SU-DHL-6 (cell line): ENCODE results near the gene HJV.

Experiments used
- EZH2phosphoT487 ChIP-seq: fragments of 200-600 bp; sonication (generic), shearing (Covaris generic); conservative IDR thresholded peaks from 2 replicates; pipeline ENCODE4 v1.6.1; 2018; ENCODE audit warnings: mild to moderate bottlenecking, antibody characterized with exemption, low read length, moderate library complexity, mixed read lengths
- TF ChIP-seq, protein P1 (sequence below): fragments of 200-600 bp; sonication (generic); IDR thresholded peaks from one replicate; pipeline ENCODE4 v1.5.1; 2017; ENCODE audit warnings: antibody characterized with exemption, mild to moderate bottlenecking, low read length, moderate library complexity; ENCODE audit not compliant: insufficient read depth, poor library complexity, severe bottlenecking

DNA sequence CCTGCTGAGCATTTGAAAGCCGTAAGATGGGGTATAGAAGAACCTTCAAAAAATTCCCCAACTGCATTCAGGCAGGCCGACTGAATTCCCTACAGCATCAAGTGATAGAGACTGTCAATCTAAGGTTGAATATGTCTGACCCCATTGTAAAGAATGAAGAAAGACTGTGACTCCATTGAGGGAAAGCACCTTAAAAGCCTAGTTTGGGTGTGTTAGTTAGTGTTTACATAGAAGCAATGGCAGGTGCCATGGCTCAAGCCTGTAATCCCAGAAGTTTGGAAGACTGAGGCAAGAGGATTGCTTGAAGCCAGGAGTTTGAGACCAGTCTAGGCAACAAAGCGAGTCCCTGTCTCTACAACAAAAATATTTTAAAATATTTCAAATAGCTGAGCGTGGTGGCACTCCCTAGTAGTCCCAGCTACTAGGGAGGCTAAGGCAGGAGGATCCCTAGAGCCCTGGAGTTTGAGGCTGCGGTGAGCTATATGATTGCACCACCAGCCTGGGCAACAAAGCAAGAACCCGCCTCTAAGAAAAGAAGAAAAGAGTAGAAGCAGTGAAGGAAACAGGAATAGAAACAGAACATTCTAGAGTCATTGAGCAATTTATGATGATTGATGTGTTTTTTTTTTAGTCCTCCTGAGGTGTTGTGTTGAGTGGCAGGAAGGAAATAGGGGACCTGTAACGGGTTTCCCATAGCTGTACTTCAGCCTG, 41.6 kb downstream of the HJV start:
- TF ChIP-seq, protein P1, sequence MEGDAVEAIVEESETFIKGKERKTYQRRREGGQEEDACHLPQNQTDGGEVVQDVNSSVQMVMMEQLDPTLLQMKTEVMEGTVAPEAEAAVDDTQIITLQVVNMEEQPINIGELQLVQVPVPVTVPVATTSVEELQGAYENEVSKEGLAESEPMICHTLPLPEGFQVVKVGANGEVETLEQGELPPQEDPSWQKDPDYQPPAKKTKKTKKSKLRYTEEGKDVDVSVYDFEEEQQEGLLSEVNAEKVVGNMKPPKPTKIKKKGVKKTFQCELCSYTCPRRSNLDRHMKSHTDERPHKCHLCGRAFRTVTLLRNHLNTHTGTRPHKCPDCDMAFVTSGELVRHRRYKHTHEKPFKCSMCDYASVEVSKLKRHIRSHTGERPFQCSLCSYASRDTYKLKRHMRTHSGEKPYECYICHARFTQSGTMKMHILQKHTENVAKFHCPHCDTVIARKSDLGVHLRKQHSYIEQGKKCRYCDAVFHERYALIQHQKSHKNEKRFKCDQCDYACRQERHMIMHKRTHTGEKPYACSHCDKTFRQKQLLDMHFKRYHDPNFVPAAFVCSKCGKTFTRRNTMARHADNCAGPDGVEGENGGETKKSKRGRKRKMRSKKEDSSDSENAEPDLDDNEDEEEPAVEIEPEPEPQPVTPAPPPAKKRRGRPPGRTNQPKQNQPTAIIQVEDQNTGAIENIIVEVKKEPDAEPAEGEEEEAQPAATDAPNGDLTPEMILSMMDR: no peak
- no peak for TF ChIP-seq EZH2phosphoT487
